Heart right ventricle (tissue), 16 donors: Measurements from ENCODE around the gene MAFG. TPM values are rescaled to one million over a fixed set of nuclear protein-coding genes. Genes with fewer than 3 reads are reported as not detected.
A peak's percentile ranks its signal among the peaks of the same experiment; 100 is the strongest.

Source experiments
- ATAC-seq, 8 donors: fragments of 200-7000 bp; cut with Tn5 transposase; one replicate each; pipeline ENCODE4 v1.9.1; 2020; ENCODE audit warnings: mild to moderate bottlenecking in 8 of 8, moderate library complexity in 8 of 8, moderate number of reproducible peaks in 1 of 8
- DNase-seq, 2 donors: peaks; one replicate each; pipeline ENCODE4 v3.0.0-alpha.2; 2020
- H3K27ac ChIP-seq, 10 donors: fragments of 200-600 bp; sonication (generic) in 2 of 10; one replicate each; pipeline versions ENCODE4 v1.5.0 to v1.8.0; 2020 to 2022; ENCODE audit warnings: mild to moderate bottlenecking in 3 of 10
- H3K27me3 ChIP-seq, 7 donors: fragments of 200-600 bp; one replicate each; pipeline ENCODE4 v1.8.0; 2021 to 2022; ENCODE audit warnings: mild to moderate bottlenecking in 2 of 7
- H3K36me3 ChIP-seq, 9 donors: fragments of 200-600 bp; sonication (generic) in 1 of 9; one replicate each; pipeline versions ENCODE4 v1.5.0 to v1.8.0; 2020 to 2022; ENCODE audit warnings: mild to moderate bottlenecking in 2 of 9
- H3K4me1 ChIP-seq, 9 donors: fragments of 200-600 bp; sonication (generic) in 1 of 9; one replicate each; pipeline versions ENCODE4 v1.5.0 to v1.8.0; 2020 to 2022; ENCODE audit warnings: mild to moderate bottlenecking in 4 of 9
- H3K4me3 ChIP-seq, 10 donors: fragments of 200-600 bp; sonication (generic) in 2 of 10; one replicate each; pipeline versions ENCODE4 v1.5.0 to v1.8.0; 2020 to 2022; ENCODE audit warnings: mild to moderate bottlenecking in 7 of 10, moderate library complexity in 2 of 10
- H3K9me3 ChIP-seq, 11 donors: fragments of 200-600 bp in 10 of 11; sonication (generic) in 2 of 11; one replicate each; pipeline versions ENCODE4 v1.5.0 to v1.8.0; 2013 to 2022; ENCODE audit warnings: mild to moderate bottlenecking in 2 of 11, control low read depth in 1 of 11, moderate library complexity in 1 of 11
- CTCF ChIP-seq, 9 donors: fragments of 200-600 bp; sonication (generic) in 2 of 9; IDR thresholded peaks; one replicate each; pipeline versions ENCODE4 v1.5.0 to v1.8.0; 2021 to 2022; ENCODE audit warnings: antibody characterized with exemption in 9 of 9, mild to moderate bottlenecking in 5 of 9, moderate library complexity in 1 of 9
- WGBS, 2 donors: extraction: QIAGEN DNeasy Blood & Tissue Kit; methylation state at CpG; one replicate each; pipeline ENCODE4 v1.1.7; 2013; ENCODE audit warnings: inconsistent platforms in 1 of 2; 5-methylcytosine and 5-hydroxymethylcytosine counted together
- intact Hi-C, 10 donors: fragments of 100-400 bp; cut with DNase I; formaldehyde crosslinking; loops; one replicate each; pipeline versions ENCODE4 v1.11.1 to v1.14.2; 2022
- polyA plus RNA-seq, 2 donors: library from polyadenylated mRNA; stranded (reverse); fragments of 200-250 nt; gene quantifications; one replicate each; pipeline ENCODE4 v1.2.3, GENCODE V29; 2013
- total RNA-seq, 10 donors: library from RNA; stranded (reverse); fragmentation: NEBNext Ultra II Directional in 3 of 10; extraction: Animal tissue kit (Norgen Biotek cat#: 25700) in 3 of 10; gene quantifications; one replicate each; pipeline versions ENCODE4 v1.2.1 to v1.2.4, GENCODE V29; 2021 to 2023
- donor health status: Arrhythmogenic right ventricular cardiomyopathy.
- donor health status: ischemic (EF 13 %, LVEDD 7.1; RV severe dilation, severe dysfunction).
- donor health status: healthy with polysubstance abuse.
- donor health status: DM: no; HTN: yes; CAD: no.
- donor health status: DM: no; HTN: no; CAD: no.
- donor health status: ischemic (EF 25% LVEDD 6.9; RV normal size, moderate dysfunction).
- donor health status: ischemic (EF 25% LVEDD 5.7; RV mildly dilated, moderate dysfunction).
- donor health status: healthy.
- donor health status: DM: yes; HTN: yes; CAD: no.
- donor health status: Ischemic cardiomyopathy.
- donor health status: ischemic (EF 35%, LVEDD 5.7; RV mildly dilated, moderate dysfunction).
- donor health status: nonischemic (EF 11% LVEDD 7.7; RV severe dilation, severe dysfunction).
- donor health status: DM: yes; HTN: yes; CAD: no.
- donor health status: PGD.
- donor health status: ischemic (EF 29% LVEDD 5.4; RV normal size, mild dysfunction).
- donor health status: nonischemic (EF 23%, LVEDD 6.1; RV moderate dilation, normal function).

MAFG gene
- total and polyA plus RNA-seq, 12 donors, result 10.5 to 30.9 (median 15.7) TPM

DNA sequence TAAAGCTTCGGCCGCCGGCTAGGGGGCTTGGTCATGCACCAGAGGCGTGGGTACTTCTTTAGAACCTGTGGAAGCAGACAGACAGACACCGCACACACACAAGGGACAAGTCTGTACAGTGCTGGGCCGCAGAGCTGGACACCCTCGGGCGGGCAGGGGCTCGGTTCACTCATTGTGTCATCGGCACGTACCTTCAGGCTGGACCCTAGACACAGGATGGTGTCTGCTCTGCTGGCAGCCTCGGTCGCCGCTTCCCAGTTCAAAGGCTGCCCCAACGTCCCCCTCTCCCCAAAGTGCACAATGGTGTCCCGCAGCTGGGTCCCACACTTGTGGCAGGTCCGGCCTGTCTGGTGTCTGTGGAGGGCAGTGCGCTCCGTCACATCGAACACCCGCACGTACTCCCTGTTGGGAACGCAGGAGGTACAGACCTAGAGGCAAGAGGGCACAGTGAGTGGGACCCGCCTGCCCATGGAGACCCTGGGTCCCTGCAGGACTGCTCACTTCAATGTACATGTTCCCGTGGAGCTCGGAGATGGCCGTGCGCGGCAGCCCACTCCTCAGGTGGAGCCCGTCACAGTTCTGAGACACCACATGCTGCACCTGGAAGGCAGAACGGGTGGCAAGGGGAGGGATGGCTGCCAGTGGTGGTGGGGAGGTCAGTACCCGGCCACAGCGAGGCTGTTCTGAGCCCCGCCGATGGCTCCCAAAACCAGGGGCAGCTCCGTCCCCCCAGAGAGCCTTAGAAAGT, 13.3 kb downstream of the MAFG start:
- no peak for TF ChIP-seq CTCF (IDR thresholded peaks at IDR 0.05)
- no peaks in the 10 kb centered on the region for H3K9me3 ChIP-seq
- H3K36me3 ChIP-seq, result peaks cover 0 to 47% (median 32%) of the 10 kb centered on the region in 9 donors
- intact Hi-C loops, result no loop called here
- no peaks in the 10 kb centered on the region for H3K27me3 ChIP-seq
- 97% methylated on average over 36 of the region's 36 CpGs for WGBS, 2 donors
- no peak overlapping the region for H3K4me3 ChIP-seq
- no peak for ATAC-seq
- no peak for DNase-seq
- H3K27ac ChIP-seq, result no peak overlapping the region
- peaks cover 17 to 51% (median 40%) of the 10 kb centered on the region in 9 donors for H3K4me1 ChIP-seq

DNA sequence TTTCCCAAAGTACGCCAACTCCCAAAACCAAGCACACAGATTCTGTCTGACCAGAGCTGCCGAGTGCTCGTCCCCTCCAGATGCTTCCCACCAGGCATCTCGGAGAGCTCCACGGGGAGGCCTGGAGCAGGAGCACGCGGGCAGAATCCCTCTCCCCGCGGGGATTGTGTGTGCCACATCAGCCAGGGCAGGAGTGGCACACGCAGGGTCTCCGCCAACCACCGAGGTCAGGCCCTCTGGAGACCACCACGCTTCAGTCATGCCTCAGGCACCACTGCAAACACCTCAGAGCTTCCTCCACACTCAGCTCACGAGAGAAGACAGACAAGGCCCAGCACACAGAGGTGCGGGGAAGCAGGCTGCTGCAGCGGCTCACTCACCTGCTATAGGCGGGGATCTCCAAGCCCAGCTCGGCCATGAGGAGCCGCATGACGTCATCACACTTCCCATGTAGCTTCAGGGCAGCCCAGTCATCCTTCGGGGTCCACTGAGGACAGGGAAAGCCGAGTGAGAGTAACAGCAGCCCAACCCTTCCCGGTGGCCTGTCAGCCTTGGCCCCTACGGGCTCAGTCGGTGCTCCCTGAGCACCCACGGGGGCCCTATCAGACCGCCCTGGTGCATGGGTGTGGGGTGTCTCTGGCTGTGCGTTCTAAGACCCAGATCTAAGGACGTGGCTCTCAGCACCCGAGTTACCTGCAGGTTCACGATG, 14.0 kb downstream of the MAFG start:
- no peak for ATAC-seq
- no peak for TF ChIP-seq CTCF (IDR thresholded peaks at IDR 0.05)
- Histone ChIP-seq H3K27me3 (no peaks in the 10 kb centered on the region), H3K36me3 (peaks cover 0 to 46% (median 31%) of the 10 kb centered on the region in 9 donors), H3K4me1 (peaks cover 17 to 50% (median 39%) of the 10 kb centered on the region in 9 donors), H3K27ac (no peak overlapping the region), H3K4me3 (no peak overlapping the region), H3K9me3 (no peaks in the 10 kb centered on the region)
- intact Hi-C loops, result no loop called here
- DNase-seq, result no peak
- 94 to 95% methylated on average over 31 of the region's 31 CpGs for WGBS, 2 donors

DNA sequence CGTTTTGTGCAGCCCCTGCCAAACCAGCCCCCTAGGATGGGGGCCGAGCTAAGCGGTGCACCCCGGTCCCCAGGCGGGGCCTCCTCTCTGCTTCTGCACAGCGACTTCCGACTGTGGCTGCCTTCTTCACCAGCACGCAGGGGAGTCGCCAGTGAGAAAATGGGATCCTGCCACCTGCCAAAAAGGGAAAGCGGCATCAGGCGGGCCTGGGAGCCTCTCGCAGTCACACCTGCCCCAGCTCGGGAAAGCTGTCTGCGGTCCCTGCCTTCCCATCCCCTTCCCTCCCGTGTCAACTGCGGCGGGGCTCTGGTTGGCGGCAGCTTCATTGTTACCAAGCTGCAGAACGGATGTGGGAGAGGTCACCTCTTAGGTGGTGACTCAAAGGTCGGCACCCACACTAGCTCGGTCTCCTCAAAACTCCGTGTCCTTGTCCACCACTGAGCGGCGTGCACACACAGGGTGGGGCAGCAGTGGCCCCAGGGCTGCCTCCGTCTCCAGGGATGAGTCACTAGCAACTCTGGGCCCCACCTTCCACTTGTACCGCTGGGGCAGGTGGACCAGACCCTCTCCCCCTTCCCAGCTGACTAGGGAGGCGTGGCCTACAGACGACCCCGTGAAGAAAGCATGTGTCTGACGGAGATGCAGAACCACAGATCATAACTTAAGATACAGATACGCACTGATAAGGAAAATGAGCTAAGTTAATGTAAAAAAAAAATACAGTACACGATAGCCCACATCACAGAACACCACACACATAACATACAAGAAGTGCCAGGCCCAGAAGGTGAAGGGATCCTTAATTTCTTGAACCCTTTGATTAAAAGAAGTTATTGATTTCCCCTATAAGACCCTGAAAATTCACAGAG, 14.9 kb downstream of the MAFG start:
- no peak for TF ChIP-seq CTCF (IDR thresholded peaks at IDR 0.05)
- H3K4me1 ChIP-seq, result peaks cover 17 to 44% (median 34%) of the 10 kb centered on the region in 9 donors
- 92 to 93% methylated on average over 32 of the region's 32 CpGs for WGBS, 2 donors
- H3K27me3 ChIP-seq, result no peaks in the 10 kb centered on the region
- no peak overlapping the region for H3K4me3 ChIP-seq
- DNase-seq, result no peak
- no peak for ATAC-seq
- intact Hi-C loops, result no loop called here
- H3K36me3 ChIP-seq, result peaks cover 0 to 54% (median 32%) of the 10 kb centered on the region in 9 donors
- no peaks in the 10 kb centered on the region for H3K9me3 ChIP-seq
- H3K27ac ChIP-seq, result no peak overlapping the region

DNA sequence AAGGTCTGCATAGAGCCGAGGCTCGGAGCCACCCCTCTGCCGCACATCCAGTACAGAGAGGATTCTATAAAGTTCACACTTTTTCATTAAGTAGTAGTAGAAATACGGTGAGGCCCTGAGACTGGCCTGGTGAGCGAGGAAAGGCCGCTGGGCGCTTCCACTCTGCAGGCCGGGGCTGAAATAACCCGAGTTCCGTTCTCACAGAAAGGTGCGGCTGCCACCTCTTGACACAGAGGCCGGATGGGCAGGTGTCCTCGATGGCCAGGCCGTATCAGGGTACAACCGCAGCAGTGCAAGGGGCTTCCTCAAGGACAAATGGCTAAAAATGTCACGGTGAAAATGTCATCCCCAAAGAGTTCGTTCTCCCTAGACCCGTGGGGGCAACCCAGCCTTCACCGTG, 15.6 kb downstream of the MAFG start:
- no peak for TF ChIP-seq CTCF (IDR thresholded peaks at IDR 0.05)
- H3K9me3 ChIP-seq, result no peaks in the 10 kb centered on the region
- H3K4me3 ChIP-seq, result peak overlapping the region in 5 of 10 donors; percentile 17 to 48 (median 34)
- intact Hi-C loops, result no loop called here
- H3K36me3 ChIP-seq, result peaks cover 0 to 61% (median 32%) of the 10 kb centered on the region in 9 donors
- H3K4me1 ChIP-seq, result peaks cover 14 to 38% (median 27%) of the 10 kb centered on the region in 9 donors
- no peak for DNase-seq
- ATAC-seq, result no peak
- no peaks in the 10 kb centered on the region for H3K27me3 ChIP-seq
- H3K27ac ChIP-seq, result peak overlapping the region in 2 of 10 donors; percentile 47 to 48
- WGBS, 2 donors, result 90% methylated on average over 19 of the region's 19 CpGs
